HepG2 (cell line): ENCODE results near the gene USP32. TPM values are rescaled to one million over a fixed set of nuclear protein-coding genes. Genes with fewer than 3 reads are reported as not detected.

Experiments used
- ATAC-seq: fragments of 200-7000 bp; cut with Tn5 transposase; 3 replicates; pipeline ENCODE4 v1.9.1; 2020; ENCODE audit warnings: mild to moderate bottlenecking, moderate library complexity
- BruUV-seq: library from RNA; stranded (reverse); fragments of 400-500 nt; replicated peaks from 2 replicates; lab custom pipeline; 2021; lab: Mats Ljungman, UMichigan
- CTCF ChIA-PET: fragments of 300-600 bp; formaldehyde crosslinking; extraction: SDS; loops from one replicate; lab custom pipeline; 2021; ENCODE audit warnings: low total read pairs, inconsistent platforms, low intra/inter-chr PET ratio; lab: Yijun Ruan, JAX
- POLR2A ChIA-PET: fragments of 350-600 bp; sonication (Branson Sonifier 250); formaldehyde crosslinking; loops from one replicate; lab custom pipeline; 2020; ENCODE audit warnings: antibody characterized with exemption, inconsistent platforms; lab: Yijun Ruan, JAX
- DNase-seq: peaks from one replicate; pipeline ENCODE4 v3.0.0-alpha.2; 2015; ENCODE audit warnings: low spot score
- FAIRE-seq: peaks from 3 replicates; lab custom pipeline; 2011; peaks lifted over from hg19 to GRCh38; lab: Jason Lieb, UNC
- H2AFZ ChIP-seq: one replicate; pipeline ENCODE4 v1.6.1; 2011; ENCODE audit warnings: low read length, inconsistent platforms
- H3K27ac ChIP-seq: fragments of 300-600 bp; 3 replicates; pipeline ENCODE4 v1.8.0; 2011; ENCODE audit warnings: mixed run types, mild to moderate bottlenecking, mixed read lengths, low read length, inconsistent platforms; ENCODE audit not compliant: insufficient read depth; ENCODE audit errors: extremely low read length
- H3K27me3 ChIP-seq, 2 experiments: fragments of 200-600 bp in 1 of 2; 2 replicates in 1 of 2; 3 replicates in 1 of 2; pipeline versions ENCODE4 v1.6.0 to v1.8.0; 2011; ENCODE audit warnings: low read length in 2 of 2, mild to moderate bottlenecking in 2 of 2, moderate library complexity in 2 of 2, inconsistent platforms in 1 of 2; ENCODE audit not compliant: insufficient read depth in 2 of 2, control insufficient read depth in 1 of 2
- H3K36me3 ChIP-seq, 2 experiments: fragments of 200-600 bp in 1 of 2; replicated peaks in 1 of 2; 2 replicates in 1 of 2; 3 replicates in 1 of 2; pipeline versions ENCODE4 v1.5.1 to v1.8.0; 2011; ENCODE audit warnings: low read length in 2 of 2, inconsistent platforms in 1 of 2; ENCODE audit not compliant: insufficient read depth in 2 of 2, control insufficient read depth in 1 of 2
- H3K4me1 ChIP-seq: 2 replicates; pipeline ENCODE4 v1.5.1; 2012; ENCODE audit warnings: low read length, inconsistent platforms; ENCODE audit not compliant: insufficient read depth
- H3K4me2 ChIP-seq: 2 replicates; pipeline ENCODE4 v1.6.0; 2011; ENCODE audit warnings: low read depth, low read length, inconsistent platforms
- H3K4me3 ChIP-seq, 3 experiments: fragments of 200-600 bp in 1 of 3; sonication (generic), shearing (Covaris generic) in 1 of 3; replicated peaks in 1 of 3; 2 replicates each; pipeline ENCODE4 v1.5.1; 2011 to 2016; ENCODE audit warnings: low read length in 3 of 3, inconsistent platforms in 2 of 3, low read depth in 2 of 3, mild to moderate bottlenecking in 2 of 3, control low read depth in 1 of 3, mixed read lengths in 1 of 3; ENCODE audit not compliant: insufficient read depth in 1 of 3
- H3K79me2 ChIP-seq: one replicate; pipeline ENCODE4 v1.6.1; 2011; ENCODE audit warnings: low read length, inconsistent platforms; ENCODE audit not compliant: insufficient read depth
- H3K9ac ChIP-seq: 2 replicates; pipeline ENCODE4 v1.6.0; 2011; ENCODE audit warnings: mild to moderate bottlenecking, low read depth, low read length, inconsistent platforms; ENCODE audit not compliant: insufficient read depth
- H3K9me3 ChIP-seq: 2 replicates; pipeline ENCODE4 v1.5.1; 2012; ENCODE audit warnings: mild to moderate bottlenecking, low read length
- H4K20me1 ChIP-seq: 2 replicates; pipeline ENCODE4 v1.6.0; 2011; ENCODE audit warnings: inconsistent platforms, mild to moderate bottlenecking, low read length, moderate library complexity; ENCODE audit not compliant: insufficient read depth
- AKAP8 ChIP-seq: sonication (generic); formaldehyde crosslinking; IDR thresholded peaks from 2 replicates; pipeline ENCODE4 v1.5.1; 2020; ENCODE audit warnings: mild to moderate bottlenecking, missing genetic modification reagents
- ATRX ChIP-seq: sonication (generic); formaldehyde crosslinking; IDR thresholded peaks from 2 replicates; pipeline ENCODE4 v1.4.0; 2020; ENCODE audit warnings: missing genetic modification reagents, borderline replicate concordance
- HOXA3 ChIP-seq: sonication (generic); formaldehyde crosslinking; IDR thresholded peaks from 2 replicates; pipeline ENCODE4 v1.5.0; 2020; ENCODE audit warnings: missing genetic modification reagents
- PHF21A ChIP-seq: sonication (generic); formaldehyde crosslinking; IDR thresholded peaks from 2 replicates; pipeline ENCODE4 v1.5.0; 2020; ENCODE audit warnings: mild to moderate bottlenecking, missing genetic modification reagents
- POLR2G ChIP-seq: fragments of 200-400 bp; formaldehyde crosslinking; IDR thresholded peaks from 2 replicates; pipeline ENCODE4 v1.6.1; 2018; ENCODE audit warnings: mild to moderate bottlenecking, low read depth, low read length, moderate library complexity
- ZNF225 ChIP-seq: sonication (generic); formaldehyde crosslinking; IDR thresholded peaks from 2 replicates; pipeline ENCODE4 v1.4.0; 2020; ENCODE audit warnings: mild to moderate bottlenecking, missing genetic modification reagents
- ZNF749 ChIP-seq: sonication (generic); formaldehyde crosslinking; IDR thresholded peaks from 2 replicates; pipeline ENCODE4 v1.8.0; 2022; ENCODE audit warnings: mild to moderate bottlenecking, missing genetic modification reagents, moderate library complexity, borderline replicate concordance
- ZNF768 ChIP-seq: sonication (generic); formaldehyde crosslinking; IDR thresholded peaks from 2 replicates; pipeline ENCODE4 v1.4.0; 2020; ENCODE audit warnings: missing genetic modification reagents
- ZNF782 ChIP-seq: sonication (generic); formaldehyde crosslinking; IDR thresholded peaks from 2 replicates; pipeline ENCODE4 v1.4.0; 2020; ENCODE audit warnings: missing genetic modification reagents, mild to moderate bottlenecking, borderline replicate concordance
- ZNF841 ChIP-seq: sonication (generic); formaldehyde crosslinking; IDR thresholded peaks from 2 replicates; pipeline ENCODE4 v1.8.1; 2023; ENCODE audit warnings: missing genetic modification reagents, borderline replicate concordance
- WGBS: methylation state at CpG from one replicate; pipeline ENCODE4 v1.1.6; 2017; ENCODE audit warnings: low lambda C conversion rate; 5-methylcytosine and 5-hydroxymethylcytosine counted together
- in situ Hi-C: cut with HindIII; loops from 2 replicates; pipeline ENCODE4 v1.10.0; 2017; ENCODE audit warnings: low pct_unique_long_range_greater_than_20kb; ENCODE audit not compliant: extremely low pct_ligation_motif_present
- intact Hi-C: fragments of 100-400 bp; cut with micrococcal nuclease; formaldehyde crosslinking; loops from one replicate; pipeline ENCODE4 v1.10.0; 2022; ENCODE audit not compliant: unreplicated experiment
- polyA plus RNA-seq, 8 experiments: library from polyadenylated mRNA; depleted of rRNA in 3 of 8; stranded (reverse) in 7 of 8; unstranded in 1 of 8; fragments of >200 nt; fragmentation: Illumina TruSeq in 4 of 8; extraction: Trizol in 4 of 8; gene quantifications; 2 replicates each; pipeline versions ENCODE4 v1.2.1 to v1.2.3, GENCODE V29; 2011 to 2016; ENCODE audit warnings: low read depth in 4 of 8, missing spikeins in 1 of 8, mixed read lengths in 1 of 8; ENCODE audit not compliant: insufficient read depth in 1 of 8
- total RNA-seq, 5 experiments: library from RNA; depleted of rRNA; stranded (reverse); fragments of >200 nt; fragmentation: Illumina TruSeq; extraction: Trizol; gene quantifications; 2 replicates each; pipeline ENCODE4 v1.2.3, GENCODE V29; 2016; ENCODE audit warnings: low read depth in 1 of 5
- TF ChIP-seq, protein P1 (sequence below): sonication (generic); formaldehyde crosslinking; IDR thresholded peaks from 2 replicates; pipeline ENCODE4 v1.9.0; 2021; ENCODE audit warnings: missing genetic modification reagents, borderline replicate concordance
- TF ChIP-seq, protein P2 (sequence below): sonication (generic); formaldehyde crosslinking; IDR thresholded peaks from 2 replicates; pipeline ENCODE4 v1.4.0; 2020; ENCODE audit warnings: missing genetic modification reagents
- TF ChIP-seq, protein P3 (sequence below): sonication (generic); formaldehyde crosslinking; IDR thresholded peaks from 2 replicates; pipeline ENCODE4 v1.8.0; 2022; ENCODE audit warnings: mild to moderate bottlenecking, missing genetic modification reagents

USP32 gene
- total and polyA plus RNA-seq, 2 of the 13 experiments (the other 11 are each of a cell fraction or from before 2014, with no cell fraction given): 24.9 to 39.9 TPM

DNA sequence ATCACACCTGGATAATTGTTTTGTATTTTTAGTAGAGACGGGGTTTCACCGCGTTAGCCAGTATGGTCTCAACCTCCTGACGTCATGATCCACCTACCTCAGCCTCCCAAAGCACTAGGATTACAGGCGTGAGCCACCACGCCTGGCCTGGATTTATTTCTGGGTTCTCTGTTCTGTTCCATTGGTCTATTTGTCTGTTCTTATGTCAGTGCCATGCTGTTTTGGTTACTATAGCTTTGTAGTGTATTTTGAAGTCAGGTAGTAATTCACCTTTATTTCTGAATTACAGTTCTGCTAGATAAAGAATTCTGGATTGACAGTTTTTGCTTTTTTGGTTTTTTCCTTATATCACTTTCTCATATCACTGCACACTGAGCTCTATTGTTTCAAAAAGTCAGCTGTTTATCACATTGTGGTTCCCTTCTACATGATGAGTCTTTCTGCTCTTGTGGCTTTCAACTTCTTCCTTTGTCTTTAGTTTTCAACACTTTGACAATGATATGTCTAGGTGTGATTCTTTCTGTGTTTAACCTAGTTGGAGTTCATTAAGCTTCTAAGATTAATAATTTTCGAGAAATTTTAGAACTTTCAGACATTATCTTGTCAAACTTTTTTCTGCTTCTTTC, 144.0 kb downstream of the USP32 start:
- no peaks in the 10 kb centered on the region for H4K20me1 ChIP-seq
- H3K27me3 ChIP-seq: no peaks in the 10 kb centered on the region
- BruUV-seq: no TSS peak
- no peaks in the 10 kb centered on the region for H3K9me3 ChIP-seq
- TF ChIP-seq PHF21A (CRISPR knock-in tag): no peak
- TF ChIP-seq ZNF749: no peak
- ChIA-PET CTCF (no interaction called here), POLR2A (interaction anchor here (1.1 kb wide), 1 partner anchor 144 kb away, joined by 3 read pairs; the partner anchor contains the start of gene USP32)
- no peak overlapping the region for H3K4me2 ChIP-seq
- no peak overlapping the region for H3K4me3 ChIP-seq
- H3K4me1 ChIP-seq: no peaks in the 10 kb centered on the region
- FAIRE-seq (no peak), ATAC-seq (no peak), DNase-seq (no peak)
- H3K27ac ChIP-seq: no peak overlapping the region
- intact Hi-C loops (no loop called here), in situ Hi-C loops (no loop called here)
- H2AFZ ChIP-seq: no peak overlapping the region
- H3K79me2 ChIP-seq: no peaks in the 10 kb centered on the region
- 94% methylated on average over 7 of the region's 7 CpGs for WGBS
- H3K36me3 ChIP-seq: peaks cover 5 to 19% of the 10 kb centered on the region in 2 experiments; a peak in 4 of 5 replicates
- no peak overlapping the region for H3K9ac ChIP-seq

GRCh38 chr17:60244656-60245055, 147.3 kb downstream of the USP32 start:
- no peak for DNase-seq
- ATAC-seq: no peak
- in situ Hi-C loops: no loop called here
- Histone ChIP-seq H3K36me3 (peaks cover 5 to 10% of the 10 kb centered on the region in 2 experiments; a peak in 3 of 5 replicates), H2AFZ (no peak overlapping the region), H3K27me3 (no peaks in the 10 kb centered on the region), H3K27ac (no peak overlapping the region), H3K79me2 (no peaks in the 10 kb centered on the region), H4K20me1 (no peaks in the 10 kb centered on the region), H3K4me1 (no peaks in the 10 kb centered on the region), H3K4me3 (no peak overlapping the region), H3K9ac (no peak overlapping the region), H3K4me2 (no peak overlapping the region), H3K9me3 (no peaks in the 10 kb centered on the region)
- intact Hi-C loops: no loop called here
- ChIA-PET POLR2A (no interaction called here), CTCF (no interaction called here)
- BruUV-seq: no TSS peak
- 95% methylated on average over 8 of the region's 8 CpGs for WGBS
- FAIRE-seq: no peak
- TF ChIP-seq, protein P1, sequence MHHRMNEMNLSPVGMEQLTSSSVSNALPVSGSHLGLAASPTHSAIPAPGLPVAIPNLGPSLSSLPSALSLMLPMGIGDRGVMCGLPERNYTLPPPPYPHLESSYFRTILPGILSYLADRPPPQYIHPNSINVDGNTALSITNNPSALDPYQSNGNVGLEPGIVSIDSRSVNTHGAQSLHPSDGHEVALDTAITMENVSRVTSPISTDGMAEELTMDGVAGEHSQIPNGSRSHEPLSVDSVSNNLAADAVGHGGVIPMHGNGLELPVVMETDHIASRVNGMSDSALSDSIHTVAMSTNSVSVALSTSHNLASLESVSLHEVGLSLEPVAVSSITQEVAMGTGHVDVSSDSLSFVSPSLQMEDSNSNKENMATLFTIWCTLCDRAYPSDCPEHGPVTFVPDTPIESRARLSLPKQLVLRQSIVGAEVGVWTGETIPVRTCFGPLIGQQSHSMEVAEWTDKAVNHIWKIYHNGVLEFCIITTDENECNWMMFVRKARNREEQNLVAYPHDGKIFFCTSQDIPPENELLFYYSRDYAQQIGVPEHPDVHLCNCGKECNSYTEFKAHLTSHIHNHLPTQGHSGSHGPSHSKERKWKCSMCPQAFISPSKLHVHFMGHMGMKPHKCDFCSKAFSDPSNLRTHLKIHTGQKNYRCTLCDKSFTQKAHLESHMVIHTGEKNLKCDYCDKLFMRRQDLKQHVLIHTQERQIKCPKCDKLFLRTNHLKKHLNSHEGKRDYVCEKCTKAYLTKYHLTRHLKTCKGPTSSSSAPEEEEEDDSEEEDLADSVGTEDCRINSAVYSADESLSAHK (CRISPR knock-in tag): no peak
- no peak for TF ChIP-seq ATRX (CRISPR knock-in tag)
- no peak for TF ChIP-seq POLR2G
- TF ChIP-seq AKAP8 (CRISPR knock-in tag): no peak
- TF ChIP-seq, protein P2, sequence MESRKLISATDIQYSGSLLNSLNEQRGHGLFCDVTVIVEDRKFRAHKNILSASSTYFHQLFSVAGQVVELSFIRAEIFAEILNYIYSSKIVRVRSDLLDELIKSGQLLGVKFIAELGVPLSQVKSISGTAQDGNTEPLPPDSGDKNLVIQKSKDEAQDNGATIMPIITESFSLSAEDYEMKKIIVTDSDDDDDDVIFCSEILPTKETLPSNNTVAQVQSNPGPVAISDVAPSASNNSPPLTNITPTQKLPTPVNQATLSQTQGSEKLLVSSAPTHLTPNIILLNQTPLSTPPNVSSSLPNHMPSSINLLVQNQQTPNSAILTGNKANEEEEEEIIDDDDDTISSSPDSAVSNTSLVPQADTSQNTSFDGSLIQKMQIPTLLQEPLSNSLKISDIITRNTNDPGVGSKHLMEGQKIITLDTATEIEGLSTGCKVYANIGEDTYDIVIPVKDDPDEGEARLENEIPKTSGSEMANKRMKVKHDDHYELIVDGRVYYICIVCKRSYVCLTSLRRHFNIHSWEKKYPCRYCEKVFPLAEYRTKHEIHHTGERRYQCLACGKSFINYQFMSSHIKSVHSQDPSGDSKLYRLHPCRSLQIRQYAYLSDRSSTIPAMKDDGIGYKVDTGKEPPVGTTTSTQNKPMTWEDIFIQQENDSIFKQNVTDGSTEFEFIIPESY: no peak
- no peak for TF ChIP-seq HOXA3 (CRISPR knock-in tag)
- TF ChIP-seq, protein P3, sequence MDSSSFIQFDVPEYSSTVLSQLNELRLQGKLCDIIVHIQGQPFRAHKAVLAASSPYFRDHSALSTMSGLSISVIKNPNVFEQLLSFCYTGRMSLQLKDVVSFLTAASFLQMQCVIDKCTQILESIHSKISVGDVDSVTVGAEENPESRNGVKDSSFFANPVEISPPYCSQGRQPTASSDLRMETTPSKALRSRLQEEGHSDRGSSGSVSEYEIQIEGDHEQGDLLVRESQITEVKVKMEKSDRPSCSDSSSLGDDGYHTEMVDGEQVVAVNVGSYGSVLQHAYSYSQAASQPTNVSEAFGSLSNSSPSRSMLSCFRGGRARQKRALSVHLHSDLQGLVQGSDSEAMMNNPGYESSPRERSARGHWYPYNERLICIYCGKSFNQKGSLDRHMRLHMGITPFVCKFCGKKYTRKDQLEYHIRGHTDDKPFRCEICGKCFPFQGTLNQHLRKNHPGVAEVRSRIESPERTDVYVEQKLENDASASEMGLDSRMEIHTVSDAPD: no peak
- TF ChIP-seq ZNF841 (CRISPR knock-in tag): no peak
- TF ChIP-seq ZNF225 (CRISPR knock-in tag): no peak
- TF ChIP-seq ZNF768 (CRISPR knock-in tag): no peak
- TF ChIP-seq ZNF782 (CRISPR knock-in tag): no peak
